RCC 7860 (cell line): Measurements from ENCODE around the gene ADCY6.
A peak's percentile ranks its signal among the peaks of the same experiment; 100 is the strongest.
"Not testable (repeated sequence)": the region's sequence is repeated elsewhere in the genome, so short reads cannot be mapped to it uniquely, and the experiment has no call there.

Experiments used
- DNase-seq: peaks from one replicate; pipeline ENCODE4 v3.0.0-alpha.2; 2015; ENCODE audit warnings: low spot score
- FAIRE-seq: peaks from 2 replicates; lab custom pipeline; 2012; peaks lifted over from hg19 to GRCh38; lab: Jason Lieb, UNC

The ADCY6 gene

GRCh38 chr12:48764521-48764920 is 24.4 kb downstream of the ADCY6 start:
- FAIRE-seq = no peak

GRCh38 chr12:48758737-48759136 is 30.2 kb downstream of the ADCY6 start:
- FAIRE-seq = no peak

More at GRCh38 chr12:48764521-48764920, 24.4 kb downstream of the ADCY6 start:
- DNase-seq = no peak

GRCh38 chr12:48758186-48758585 is 30.7 kb downstream of the ADCY6 start:
- FAIRE-seq = no peak
- DNase-seq = no peak

More at GRCh38 chr12:48758737-48759136, 30.2 kb downstream of the ADCY6 start:
- no peak for DNase-seq

GRCh38 chr12:48750769-48751356 is 38.0 kb downstream of the ADCY6 start:
- no peak for FAIRE-seq
- DNase-seq = no peak

GRCh38 chr12:48750215-48750614 is 38.7 kb downstream of the ADCY6 start:
- no peak for DNase-seq
- FAIRE-seq = no peak

GRCh38 chr12:48744251-48745008 is 44.5 kb downstream of the ADCY6 start:
- no peak for DNase-seq

GRCh38 chr12:48739618-48740269 is 49.1 kb downstream of the ADCY6 start:
- FAIRE-seq = no peak
- DNase-seq = no peak

More at GRCh38 chr12:48744251-48745008, 44.5 kb downstream of the ADCY6 start:
- FAIRE-seq = no peak

GRCh38 chr12:48736456-48736855 is 52.4 kb downstream of the ADCY6 start:
- DNase-seq = no peak
- no peak for FAIRE-seq

GRCh38 chr12:48728807-48729206 is 60.1 kb downstream of the ADCY6 start:
- DNase-seq (no peak), FAIRE-seq (no peak)

- FAIRE-seq, DNase-seq: not testable (repeated sequence)
Measured at GRCh38 chr12:48720737-48721136, 68.2 kb downstream of the ADCY6 start.

GRCh38 chr12:48720171-48720570 is 68.7 kb downstream of the ADCY6 start:
- DNase-seq, FAIRE-seq: not testable (repeated sequence)

GRCh38 chr12:48719002-48719401 is 69.9 kb downstream of the ADCY6 start:
- not testable (repeated sequence) for FAIRE-seq, DNase-seq

GRCh38 chr12:48717252-48717695 is 71.6 kb downstream of the ADCY6 start:
- FAIRE-seq (no peak), DNase-seq (no peak)

GRCh38 chr12:48716493-48717251 is 72.2 kb downstream of the ADCY6 start, which contains the start of gene CCNT1:
Gene CCNT1 (minus strand): TSS chr12:48716707. CDS start chr12:48716675, 32 bp downstream.
- FAIRE-seq = peak; percentile 90

More at GRCh38 chr12:48716493-48717251, 72.2 kb downstream of the ADCY6 start, which contains the start of gene CCNT1:
- peak; percentile 99 for DNase-seq
